Stimulated activated CD8-positive, alpha-beta memory T cell treated with anti-CD3 and anti-CD28 coated beads, Interleukin-12 subunit alpha, Interleukin-12 subunit beta, amount 100 ng/mL, for 1 hour (primary cell): ENCODE data around the gene ADARB2.
"Not testable (repeated sequence)": the region's sequence is repeated elsewhere in the genome, so short reads cannot be mapped to it uniquely, and the experiment has no call there.

Experiments
- DNase-seq: peaks from one replicate; pipeline ENCODE4 v3.0.0-alpha.2; 2020; ENCODE audit warnings: low read depth

ADARB2 gene

DNA sequence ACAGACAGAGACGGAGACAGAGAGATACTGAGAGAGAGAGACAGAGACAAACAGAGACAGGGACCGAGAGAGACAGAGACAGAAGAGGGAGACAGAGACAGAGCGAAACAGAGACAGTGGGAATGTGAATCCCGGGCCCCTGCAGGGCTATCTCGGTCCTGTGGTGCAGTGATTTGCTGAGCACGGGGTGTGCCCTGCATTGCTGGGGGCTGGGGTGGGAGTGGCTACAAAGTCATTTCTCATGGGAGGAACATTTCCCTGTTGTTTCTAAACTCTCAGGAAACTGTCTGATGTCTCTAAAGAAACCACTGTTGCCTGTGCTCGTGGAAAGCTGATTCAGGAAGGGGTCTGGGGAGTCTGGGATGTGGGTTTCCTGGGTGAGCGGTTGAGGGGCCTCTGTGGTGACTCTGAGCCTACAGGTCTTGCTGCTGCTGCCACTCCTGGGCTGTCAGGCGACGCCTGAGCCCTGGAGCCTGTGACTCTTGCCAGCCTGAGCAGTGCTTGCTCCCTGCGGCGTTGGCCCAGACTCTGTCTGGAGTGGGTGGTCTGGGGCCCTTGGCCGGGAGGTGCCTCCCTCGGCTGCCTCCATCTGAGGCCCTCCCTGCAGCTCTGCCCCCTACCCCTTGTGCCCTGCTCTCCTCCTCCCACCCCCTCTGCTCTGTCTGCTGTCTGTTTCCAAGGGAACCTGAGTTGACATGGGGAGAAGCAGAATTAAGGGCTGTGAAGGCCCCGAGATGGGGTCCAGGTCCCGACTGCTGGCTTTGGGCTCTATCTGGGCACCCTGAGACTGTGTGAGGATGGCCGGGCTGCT is 389.2 kb downstream of the ADARB2 start:
- no peak for DNase-seq

GRCh38 chr10:1347525-1347924 is 389.8 kb downstream of the ADARB2 start:
- no peak for DNase-seq

GRCh38 chr10:1346201-1346600 is 391.1 kb downstream of the ADARB2 start:
- DNase-seq, result no peak

GRCh38 chr10:1345368-1345767 is 392.0 kb downstream of the ADARB2 start:
- no peak for DNase-seq

DNA sequence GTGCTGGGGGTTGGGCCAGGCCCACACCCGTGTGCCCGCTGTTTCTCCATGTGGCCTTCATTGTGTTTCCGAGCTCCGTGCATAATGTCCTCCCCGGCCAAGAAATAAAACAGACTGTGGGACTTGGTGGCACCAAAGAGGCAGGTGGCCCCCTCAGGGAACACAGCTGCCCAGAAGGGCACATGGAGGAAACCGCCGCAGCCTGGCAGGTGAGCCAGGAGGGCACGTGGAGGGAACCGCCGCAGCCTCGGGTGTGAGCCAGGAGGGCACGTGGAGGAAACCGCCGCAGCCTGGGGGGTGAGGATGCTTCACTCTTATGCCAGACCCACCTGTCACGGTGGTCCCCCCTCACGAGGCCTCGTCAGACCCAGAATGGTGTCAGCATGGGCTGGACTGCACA is 392.5 kb downstream of the ADARB2 start:
- no peak for DNase-seq

GRCh38 chr10:1344408-1344807 is 392.9 kb downstream of the ADARB2 start:
- DNase-seq, result no peak

DNA sequence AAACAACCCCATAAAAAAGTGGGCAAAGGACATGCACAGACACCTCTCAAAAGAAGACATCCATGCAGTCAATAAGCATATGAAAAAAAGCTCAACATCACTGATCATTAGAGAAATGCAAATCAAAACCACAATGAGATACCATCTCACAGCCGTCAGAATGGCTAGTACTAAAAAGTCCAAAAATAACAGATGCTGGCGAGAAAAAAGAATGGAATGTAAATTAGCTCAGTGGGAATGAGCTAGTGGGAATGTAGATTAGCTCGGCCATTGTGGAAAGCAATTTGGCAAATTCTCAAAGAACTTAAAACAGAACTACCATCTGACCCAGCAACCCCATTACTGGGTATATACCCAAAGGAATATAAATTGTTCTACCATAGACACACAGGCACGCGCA is 394.1 kb downstream of the ADARB2 start:
- no peak for DNase-seq

DNA sequence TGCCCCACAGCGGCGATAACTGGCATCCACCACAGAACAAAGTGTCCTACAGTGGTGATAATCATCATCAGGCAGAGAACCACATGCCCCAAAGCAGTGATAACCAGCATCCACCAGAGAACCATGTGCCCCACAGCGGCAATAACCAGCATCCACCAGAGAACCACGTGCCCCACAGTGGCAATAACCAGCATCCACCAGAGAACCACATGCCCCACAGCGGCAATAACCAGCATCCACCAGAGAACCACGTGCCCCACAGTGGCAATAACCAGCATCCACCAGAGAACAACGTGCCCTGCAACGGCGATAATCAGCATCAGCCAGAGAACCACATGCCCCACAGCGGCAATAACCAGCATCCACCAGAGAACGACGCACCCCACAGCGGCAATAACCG is 396.3 kb downstream of the ADARB2 start:
- DNase-seq, result not testable (repeated sequence)

GRCh38 chr10:1339396-1339795 is 397.9 kb downstream of the ADARB2 start:
- no peak for DNase-seq

DNA sequence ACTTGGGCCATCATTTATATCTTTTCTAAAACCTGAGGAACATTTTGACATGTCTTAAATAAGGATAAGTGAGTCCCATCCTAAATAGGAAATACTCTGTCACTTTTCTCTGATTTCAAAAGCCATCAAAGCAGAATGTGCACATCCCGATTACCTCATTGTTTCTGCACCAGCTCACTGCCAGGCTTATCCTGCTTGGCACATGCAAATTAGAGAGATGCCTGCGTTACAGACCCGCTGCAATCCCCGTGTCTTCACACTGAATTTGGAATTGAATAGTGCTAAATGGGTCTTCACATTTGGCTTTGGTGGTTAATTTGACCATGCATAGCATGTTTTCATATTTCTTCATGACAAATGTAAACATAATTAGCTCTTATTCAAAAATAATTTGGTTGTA is 401.7 kb downstream of the ADARB2 start:
- no peak for DNase-seq

DNA sequence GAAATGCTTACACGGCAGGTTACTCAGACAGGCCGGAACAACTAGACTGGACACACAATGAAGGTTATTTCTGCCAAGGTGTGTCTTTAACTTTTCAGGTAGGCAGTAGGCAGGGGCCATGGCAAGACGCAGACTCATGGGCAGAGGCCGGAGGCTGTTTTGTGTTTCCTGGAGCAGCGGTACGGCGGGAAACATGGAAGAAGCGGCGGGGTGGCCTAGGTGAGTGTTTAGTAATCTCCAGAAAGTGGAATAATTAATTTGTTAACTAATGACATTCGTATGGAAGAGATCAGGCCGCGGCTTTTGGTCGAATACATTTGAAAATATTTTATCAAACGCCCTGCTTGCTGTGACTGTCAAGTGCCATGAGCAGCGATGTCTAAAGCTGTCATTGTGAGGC is 403.3 kb downstream of the ADARB2 start:
- no peak for DNase-seq

DNA sequence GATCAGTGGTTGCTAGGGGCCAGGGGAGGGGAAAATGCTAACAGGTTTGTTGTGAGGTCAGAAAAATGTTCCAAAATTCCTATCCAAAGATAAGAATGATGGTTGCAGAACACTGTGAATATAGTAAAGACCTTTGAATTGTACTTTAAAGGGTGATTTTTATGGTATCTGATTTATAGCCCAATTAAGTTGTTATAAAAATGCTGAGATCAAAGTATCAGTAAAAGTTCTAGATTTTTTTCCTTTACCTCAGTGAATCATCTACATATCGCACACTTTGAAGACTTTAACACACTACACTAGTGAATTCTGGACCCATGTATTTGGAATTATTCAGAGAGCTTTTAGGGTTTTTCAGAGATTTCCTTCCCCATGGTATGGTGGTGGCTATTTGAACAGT is 405.8 kb downstream of the ADARB2 start:
- no peak for DNase-seq

GRCh38 chr10:1329622-1330021 is 407.7 kb downstream of the ADARB2 start:
- DNase-seq, result no peak

GRCh38 chr10:1328981-1329614 is 408.2 kb downstream of the ADARB2 start:
- no peak for DNase-seq

GRCh38 chr10:1328161-1328823 is 409.0 kb downstream of the ADARB2 start:
- DNase-seq, result no peak

DNA sequence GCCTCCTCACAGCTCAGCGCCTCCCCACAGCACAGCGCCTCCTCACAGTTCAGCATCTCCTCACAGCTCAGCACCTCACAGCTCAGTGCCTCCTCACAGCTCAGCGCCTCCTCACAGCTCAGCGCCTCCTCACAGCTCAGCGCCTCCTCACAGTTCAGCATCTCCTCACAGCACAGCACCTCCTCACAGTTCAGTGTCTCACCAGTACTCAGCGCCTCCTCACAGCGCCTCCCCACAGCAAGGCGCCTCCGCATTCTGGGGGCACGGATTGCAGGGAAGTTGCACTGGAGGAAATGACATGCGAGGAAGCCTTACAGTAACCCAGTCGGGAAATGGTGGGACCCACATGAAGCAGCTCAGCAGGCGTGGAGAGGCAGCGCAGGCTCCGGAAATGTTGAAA is 409.6 kb downstream of the ADARB2 start:
- DNase-seq, result no peak

DNA sequence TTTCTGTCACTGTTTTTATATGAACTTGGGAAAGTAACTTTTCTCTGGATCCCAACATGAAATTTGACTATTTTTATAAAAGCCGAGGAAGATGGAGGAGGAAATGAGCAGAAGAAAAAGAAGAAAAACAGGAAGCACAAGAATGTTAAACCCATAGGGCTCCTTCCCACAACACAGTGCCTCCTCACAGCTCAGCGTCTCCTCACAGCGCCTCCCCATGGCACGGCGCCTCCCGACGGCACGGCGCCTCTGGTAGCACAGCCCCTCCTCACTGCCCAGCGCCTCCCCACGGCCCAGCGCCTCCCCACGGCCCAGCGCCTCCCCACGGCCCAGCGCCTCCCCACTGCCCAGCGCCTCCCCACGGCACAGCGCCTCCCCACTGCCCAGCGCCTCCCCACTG is 410.8 kb downstream of the ADARB2 start:
- not testable (repeated sequence) for DNase-seq

GRCh38 chr10:1324903-1325302 is 412.4 kb downstream of the ADARB2 start:
- DNase-seq, result no peak

- DNase-seq, result no peak
Observed at GRCh38 chr10:1323951-1324350, 413.4 kb downstream of the ADARB2 start.

DNA sequence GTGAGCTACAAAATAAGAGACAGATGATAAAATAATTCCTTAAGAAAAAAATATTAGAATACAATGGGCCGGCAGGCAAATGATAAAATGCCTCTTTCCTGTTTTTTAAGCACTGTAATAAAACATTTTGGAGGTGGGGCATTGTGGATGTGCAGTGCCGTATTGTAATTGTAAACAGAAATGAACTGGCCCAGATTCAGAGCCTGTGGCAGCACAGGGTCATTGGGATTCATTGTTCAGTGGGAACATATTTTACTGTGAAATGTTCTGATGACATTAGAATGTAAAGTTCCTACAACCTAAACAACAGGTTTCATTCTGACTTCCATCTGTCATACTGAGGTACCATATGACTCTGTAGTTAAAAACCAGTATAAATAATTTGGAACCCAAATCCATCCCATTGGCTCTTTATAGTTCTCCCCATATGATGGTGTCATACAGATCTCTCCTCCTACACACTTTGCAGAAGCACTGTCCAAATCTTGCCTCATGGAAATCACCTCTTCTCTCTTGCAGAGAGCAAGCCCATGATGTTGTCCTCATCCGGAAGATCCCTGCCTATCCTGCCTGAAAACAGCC is 416.5 kb downstream of the ADARB2 start:
- DNase-seq, result no peak

GRCh38 chr10:1316809-1317143 is 420.5 kb downstream of the ADARB2 start:
- DNase-seq, result no peak

- DNase-seq, result no peak
Observed at GRCh38 chr10:1316121-1316808, 421.1 kb downstream of the ADARB2 start.
